SK-N-SH (cell line): Measurements from ENCODE around the gene GUCY1A1. TPM values are rescaled to one million over a fixed set of nuclear protein-coding genes. Genes with fewer than 3 reads are reported as not detected.

Source experiments
- CTCF ChIA-PET: fragments of 300-600, 350-600 bp; formaldehyde crosslinking; extraction: SDS; loops from one replicate; lab custom pipeline; 2021; lab: Yijun Ruan, JAX
- POLR2A ChIA-PET: fragments of 350-600 bp; sonication (Branson Sonifier 250); formaldehyde crosslinking; extraction: SDS; loops from one replicate; lab custom pipeline; 2020; ENCODE audit warnings: antibody characterized with exemption, inconsistent platforms; lab: Yijun Ruan, JAX
- DNase-seq: peaks from one replicate; pipeline ENCODE4 v3.0.0; 2012
- H2AFZ ChIP-seq: fragments of 200-600 bp; sonication (generic); 2 replicates; pipeline ENCODE4 v1.8.1; 2016; ENCODE audit warnings: antibody characterized with exemption, mild to moderate bottlenecking, low read depth
- H3F3A ChIP-seq: fragments of 200-600 bp; sonication (generic); replicated peaks from 2 replicates; pipeline ENCODE3; 2016; ENCODE audit warnings: antibody characterized with exemption, mild to moderate bottlenecking; ENCODE audit not compliant: insufficient read depth
- H3K27ac ChIP-seq, 2 experiments: fragments of 200-500 bp in 1 of 2; fragments of 200-600 bp in 1 of 2; sonication (Bioruptor generic) in 1 of 2; sonication (generic), shearing (Covaris generic) in 1 of 2; 2 replicates each; pipeline versions ENCODE4 v1.5.1 to v1.6.1; 2014 to 2016; ENCODE audit warnings: low read depth in 2 of 2, inconsistent platforms in 1 of 2, low read length in 1 of 2, mild to moderate bottlenecking in 1 of 2, mixed read lengths in 1 of 2
- H3K27me3 ChIP-seq: fragments of 200-600 bp; sonication (generic), shearing (Covaris generic); 2 replicates; pipeline ENCODE4 v1.6.1; 2016; ENCODE audit warnings: mixed run types; ENCODE audit not compliant: insufficient read depth
- H3K36me3 ChIP-seq, 2 experiments: fragments of 200-500 bp in 1 of 2; fragments of 200-600 bp in 1 of 2; sonication (Bioruptor generic) in 1 of 2; sonication (generic) in 1 of 2; replicated peaks in 1 of 2; 2 replicates each; pipeline versions ENCODE3 to v1.5.1; 2014 to 2016; ENCODE audit warnings: low read length in 1 of 2, mild to moderate bottlenecking in 1 of 2; ENCODE audit not compliant: insufficient read depth in 2 of 2, control insufficient read depth in 1 of 2
- H3K4me1 ChIP-seq, 2 experiments: fragments of 200-500 bp in 1 of 2; fragments of 200-600 bp in 1 of 2; sonication (Bioruptor generic) in 1 of 2; sonication (generic), shearing (Covaris generic) in 1 of 2; 2 replicates each; pipeline versions ENCODE4 v1.5.1 to v1.6.1; 2014 to 2016; ENCODE audit warnings: low read depth in 1 of 2, low read length in 1 of 2, mixed run types in 1 of 2; ENCODE audit not compliant: insufficient read depth in 2 of 2, control insufficient read depth in 1 of 2
- H3K4me2 ChIP-seq: fragments of 200-600 bp; sonication (generic), shearing (Covaris generic); 2 replicates; pipeline ENCODE4 v1.6.1; 2017; ENCODE audit warnings: mixed run types
- H3K4me3 ChIP-seq, 2 experiments: fragments of 200-500 bp in 1 of 2; fragments of 200-600 bp in 1 of 2; sonication (Bioruptor generic) in 1 of 2; sonication (generic), shearing (Covaris generic) in 1 of 2; 2 replicates each; pipeline versions ENCODE4 v1.5.1 to v1.8.1; 2014 to 2016; ENCODE audit warnings: low read depth in 2 of 2, inconsistent platforms in 1 of 2, low read length in 1 of 2, mild to moderate bottlenecking in 1 of 2, mixed read lengths in 1 of 2, moderate library complexity in 1 of 2
- H3K79me2 ChIP-seq: fragments of 200-600 bp; sonication (generic); 2 replicates; pipeline ENCODE4 v1.8.1; 2017; ENCODE audit warnings: mild to moderate bottlenecking; ENCODE audit not compliant: insufficient read depth
- H3K9ac ChIP-seq: fragments of 200-600 bp; sonication (generic); 2 replicates; pipeline ENCODE4 v1.6.1; 2017; ENCODE audit warnings: mixed run types
- H3K9me2 ChIP-seq: fragments of 200-600 bp; sonication (generic); 2 replicates; pipeline ENCODE4 v1.6.1; 2017; ENCODE audit warnings: mixed run types
- H3K9me3 ChIP-seq: fragments of 200-600 bp; sonication (generic); 2 replicates; pipeline ENCODE4 v1.6.1; 2017; ENCODE audit warnings: mixed run types, mild to moderate bottlenecking, moderate library complexity
- H4K20me1 ChIP-seq: fragments of 200-600 bp; sonication (generic); 2 replicates; pipeline ENCODE4 v1.6.1; 2017; ENCODE audit warnings: mild to moderate bottlenecking, mixed run types; ENCODE audit not compliant: insufficient read depth
- ELF1 ChIP-seq: IDR thresholded peaks from 2 replicates; pipeline ENCODE4 v1.4.0; 2012
- EP300 ChIP-seq, 2 experiments: IDR thresholded peaks; 2 replicates each; pipeline versions ENCODE4 v1.4.0 to v1.6.1; 2012; ENCODE audit warnings: borderline replicate concordance in 1 of 2, low read depth in 1 of 2, low read length in 1 of 2
- EZH2phosphoT487 ChIP-seq: fragments of 200-600 bp; sonication (generic); IDR thresholded peaks from 2 replicates; pipeline ENCODE4 v1.6.1; 2017; ENCODE audit warnings: low read depth, mixed run types, mild to moderate bottlenecking, antibody characterized with exemption, moderate library complexity, borderline replicate concordance
- FOXM1 ChIP-seq: IDR thresholded peaks from 2 replicates; pipeline ENCODE4 v1.4.0; 2012; ENCODE audit warnings: low read depth, mild to moderate bottlenecking
- GATA2 ChIP-seq: sonication (generic); formaldehyde crosslinking; IDR thresholded peaks from 2 replicates; pipeline ENCODE4 v1.5.0; 2020; ENCODE audit warnings: mild to moderate bottlenecking, missing genetic modification reagents
- IRF3 ChIP-seq: fragments of 150-350 bp; IDR thresholded peaks from 2 replicates; pipeline ENCODE4 v1.6.1; 2016; ENCODE audit warnings: mild to moderate bottlenecking, low read depth, low read length
- MAX ChIP-seq: IDR thresholded peaks from 2 replicates; pipeline ENCODE4 v1.4.0; 2012; ENCODE audit warnings: low read depth
- MEF2A ChIP-seq: IDR thresholded peaks from 2 replicates; pipeline ENCODE4 v1.4.0; 2012; ENCODE audit warnings: low read depth, borderline replicate concordance
- MXI1 ChIP-seq: IDR thresholded peaks from 2 replicates; pipeline ENCODE4 v1.6.1; 2012; ENCODE audit warnings: mild to moderate bottlenecking, low read depth, low read length, improper control_type of control experiment
- NFIC ChIP-seq: IDR thresholded peaks from 2 replicates; pipeline ENCODE4 v1.4.0; 2012; ENCODE audit warnings: borderline replicate concordance
- NRF1 ChIP-seq: IDR thresholded peaks from 2 replicates; pipeline ENCODE4 v1.6.1; 2012; ENCODE audit warnings: low read depth, mild to moderate bottlenecking, low read length
- REST ChIP-seq: IDR thresholded peaks from 2 replicates; pipeline ENCODE4 v1.6.1; 2012; ENCODE audit warnings: mild to moderate bottlenecking, low read depth, low read length, moderate library complexity
- RXRA ChIP-seq: IDR thresholded peaks from 2 replicates; pipeline ENCODE4 v1.4.0; 2012; ENCODE audit warnings: low read depth, mild to moderate bottlenecking, borderline replicate concordance
- SIN3A ChIP-seq: IDR thresholded peaks from 2 replicates; pipeline ENCODE4 v1.6.1; 2012; ENCODE audit warnings: low read depth, mild to moderate bottlenecking, low read length, moderate library complexity, borderline replicate concordance
- SMC3 ChIP-seq: IDR thresholded peaks from 2 replicates; pipeline ENCODE4 v1.6.1; 2012; ENCODE audit warnings: low read depth, low read length, improper control_type of control experiment
- TAF1 ChIP-seq: IDR thresholded peaks from 2 replicates; pipeline ENCODE4 v1.6.1; 2012; ENCODE audit warnings: low read depth, mild to moderate bottlenecking, low read length, moderate library complexity, borderline replicate concordance
- TEAD4 ChIP-seq: IDR thresholded peaks from 2 replicates; pipeline ENCODE4 v1.4.0; 2012; ENCODE audit warnings: mild to moderate bottlenecking, borderline replicate concordance; ENCODE audit not compliant: insufficient read depth
- USF1 ChIP-seq: IDR thresholded peaks from 2 replicates; pipeline ENCODE4 v1.4.0; 2012; ENCODE audit warnings: low read depth, borderline replicate concordance
- ZBTB33 ChIP-seq: IDR thresholded peaks from 2 replicates; pipeline ENCODE4 v1.4.0; 2012; ENCODE audit warnings: low read depth, borderline replicate concordance
- WGBS: methylation state at CpG from one replicate; pipeline ENCODE4 v1.1.6; 2017; ENCODE audit warnings: low lambda C conversion rate; 5-methylcytosine and 5-hydroxymethylcytosine counted together
- polyA plus RNA-seq, 3 experiments: library from polyadenylated mRNA; depleted of rRNA; stranded (reverse); fragments of >200 nt; gene quantifications; 2 replicates each; pipeline ENCODE4 v1.2.3, GENCODE V29; 2012

GUCY1A1 gene
- polyA plus RNA-seq, 1 of the 3 experiments (the other 2 are of a cell fraction), result 0.03 TPM

GRCh38 chr4:155713911-155714310 is 47.3 kb downstream of the GUCY1A1 start:
- DNase-seq, result no peak
- H3K79me2 ChIP-seq, result no peaks in the 10 kb centered on the region
- CTCF ChIA-PET, result interaction anchor here (0.6 to 1.5 kb wide), 3 partner anchors 45 to 298 kb away, joined by 3 read pairs; partner anchors contain the start of gene GUCY1B1

GRCh38 chr4:155722336-155722735 is 55.7 kb downstream of the GUCY1A1 start:
- H4K20me1 ChIP-seq, result no peaks in the 10 kb centered on the region
- no peak for DNase-seq
- no peaks in the 10 kb centered on the region for H3F3A ChIP-seq
- H3K27ac ChIP-seq, result no peak overlapping the region
- H3K79me2 ChIP-seq, result no peaks in the 10 kb centered on the region
- no peaks in the 10 kb centered on the region for H3K27me3 ChIP-seq
- no peaks in the 10 kb centered on the region for H3K36me3 ChIP-seq
- H3K9me3 ChIP-seq, result no peaks in the 10 kb centered on the region
- ChIA-PET CTCF (no interaction called here), POLR2A (no interaction called here)
- H3K4me3 ChIP-seq, result no peak overlapping the region
- no peaks in the 10 kb centered on the region for H3K9me2 ChIP-seq
- 12% methylated on average over 1 of the region's 1 CpG for WGBS
- no peak overlapping the region for H3K9ac ChIP-seq
- H3K4me1 ChIP-seq, result no peaks in the 10 kb centered on the region
- H3K4me2 ChIP-seq, result no peak overlapping the region
- H2AFZ ChIP-seq, result no peak overlapping the region
- no peak for TF ChIP-seq ELF1
- TF ChIP-seq IRF3, result no peak
- no peak for TF ChIP-seq REST
- no peak for TF ChIP-seq RXRA
- TF ChIP-seq NFIC, result no peak
- no peak for TF ChIP-seq TAF1
- no peak for TF ChIP-seq FOXM1
- TF ChIP-seq USF1, result no peak

More at GRCh38 chr4:155713911-155714310, 47.3 kb downstream of the GUCY1A1 start:
- Histone ChIP-seq H3K9me3 (no peaks in the 10 kb centered on the region), H4K20me1 (no peaks in the 10 kb centered on the region), H2AFZ (no peak overlapping the region), H3K9me2 (no peaks in the 10 kb centered on the region), H3F3A (no peaks in the 10 kb centered on the region), H3K4me3 (no peak overlapping the region), H3K4me2 (no peak overlapping the region), H3K27ac (no peak overlapping the region), H3K36me3 (no peaks in the 10 kb centered on the region), H3K4me1 (no peaks in the 10 kb centered on the region), H3K27me3 (no peaks in the 10 kb centered on the region), H3K9ac (no peak overlapping the region)
- POLR2A ChIA-PET, result no interaction called here
- TF ChIP-seq ZBTB33 (no peak), SMC3 (no peak), TEAD4 (no peak), USF1 (no peak), TAF1 (no peak), NRF1 (no peak), EZH2phosphoT487 (no peak), GATA2 (CRISPR knock-in tag) (no peak), MEF2A (no peak), SIN3A (no peak), ELF1 (no peak), MAX (no peak), MXI1 (no peak), EP300 (IDR thresholded peaks at IDR 0.05; ENCODE audit: borderline replicate concordance in 1 of 2, low read depth in 1 of 2, low read length in 1 of 2) (no peak)
- WGBS, result 11% methylated on average over 1 of the region's 1 CpG
